Testis (tissue), 5 donors: ENCODE results near the gene P3H1. TPM values are rescaled to one million over a fixed set of nuclear protein-coding genes. Genes with fewer than 3 reads are reported as not detected.
"Not testable (repeated sequence)": the region's sequence is repeated elsewhere in the genome, so short reads cannot be mapped to it uniquely, and the experiment has no call there.

Experiments used
- DNase-seq: peaks from one replicate; pipeline ENCODE4 v3.0.0-alpha.2; 2019
- H3K27ac ChIP-seq, 2 donors: fragments of 200-600 bp; sonication (generic); one replicate each; pipeline ENCODE4 v1.5.1; 2019
- H3K27me3 ChIP-seq: fragments of 200-600 bp; sonication (generic); one replicate; pipeline ENCODE4 v1.5.1; 2019
- H3K36me3 ChIP-seq: fragments of 200-600 bp; sonication (generic); one replicate; pipeline ENCODE4 v1.5.1; 2017; ENCODE audit warnings: low read depth; ENCODE audit errors: missing control alignments
- H3K4me1 ChIP-seq: fragments of 200-600 bp; sonication (generic); one replicate; pipeline ENCODE4 v1.5.1; 2019
- H3K4me3 ChIP-seq, 2 donors: fragments of 200-600 bp; sonication (generic); one replicate each; pipeline ENCODE4 v1.5.1; 2017 to 2019
- H3K9me3 ChIP-seq: fragments of 200-600 bp; sonication (generic); one replicate; pipeline ENCODE4 v1.5.1; 2017
- POLR2A ChIP-seq: fragments of 450-650 bp; IDR thresholded peaks from one replicate; pipeline ENCODE4 v1.6.1; 2017; ENCODE audit warnings: antibody characterized with exemption, mild to moderate bottlenecking, moderate library complexity
- WGBS, 2 donors: methylation state at CpG; one replicate each; pipeline ENCODE4 v1.1.5; 2018; 5-methylcytosine and 5-hydroxymethylcytosine counted together
- intact Hi-C: fragments of 100-400 bp; cut with DNase I; formaldehyde crosslinking; loops from one replicate; pipeline ENCODE4 v1.15.1; 2023; ENCODE audit warnings: low total_unique reads
- long read RNA-seq, 2 donors: transcript quantifications; one replicate each; lab custom pipeline, GENCODE V29; 2026
- polyA plus RNA-seq: library from polyadenylated mRNA; stranded (reverse); fragments of 350-450 nt; fragmentation: Illumina TruSeq; extraction: RNeasy Lipid Tissue Mini Kit (QIAGEN cat#74804); gene quantifications from one replicate; pipeline ENCODE4 v1.2.3, GENCODE V29; 2014; ENCODE audit warnings: low read depth, low replicate concordance; ENCODE audit not compliant: insufficient read depth
- total RNA-seq, 2 donors: library from RNA; depleted of rRNA; stranded (reverse); fragments of >200 nt; gene quantifications; one replicate each; pipeline ENCODE4 v1.2.3, GENCODE V29; 2016
- TF ChIP-seq, protein P1 (sequence below), 3 experiments: fragments of 450-650 bp in 2 of 3; fragments of 200-600 bp in 1 of 3; sonication (generic) in 1 of 3; IDR thresholded peaks; one replicate each; pipeline ENCODE4 v1.5.1; 2016 to 2019; ENCODE audit warnings: antibody characterized with exemption in 3 of 3, mild to moderate bottlenecking in 2 of 3, moderate library complexity in 1 of 3

P3H1 gene, protein sequence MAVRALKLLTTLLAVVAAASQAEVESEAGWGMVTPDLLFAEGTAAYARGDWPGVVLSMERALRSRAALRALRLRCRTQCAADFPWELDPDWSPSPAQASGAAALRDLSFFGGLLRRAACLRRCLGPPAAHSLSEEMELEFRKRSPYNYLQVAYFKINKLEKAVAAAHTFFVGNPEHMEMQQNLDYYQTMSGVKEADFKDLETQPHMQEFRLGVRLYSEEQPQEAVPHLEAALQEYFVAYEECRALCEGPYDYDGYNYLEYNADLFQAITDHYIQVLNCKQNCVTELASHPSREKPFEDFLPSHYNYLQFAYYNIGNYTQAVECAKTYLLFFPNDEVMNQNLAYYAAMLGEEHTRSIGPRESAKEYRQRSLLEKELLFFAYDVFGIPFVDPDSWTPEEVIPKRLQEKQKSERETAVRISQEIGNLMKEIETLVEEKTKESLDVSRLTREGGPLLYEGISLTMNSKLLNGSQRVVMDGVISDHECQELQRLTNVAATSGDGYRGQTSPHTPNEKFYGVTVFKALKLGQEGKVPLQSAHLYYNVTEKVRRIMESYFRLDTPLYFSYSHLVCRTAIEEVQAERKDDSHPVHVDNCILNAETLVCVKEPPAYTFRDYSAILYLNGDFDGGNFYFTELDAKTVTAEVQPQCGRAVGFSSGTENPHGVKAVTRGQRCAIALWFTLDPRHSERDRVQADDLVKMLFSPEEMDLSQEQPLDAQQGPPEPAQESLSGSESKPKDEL
- 10 to 100 TPM; 66.1 to 73.8 TPM for total RNA-seq
- 60.8 TPM for polyA plus RNA-seq
- long read RNA-seq, donor 1, transcript P3H1-202 (15 exons, 2,585 nt) = major isoform, 16 of 23 reads
- long read RNA-seq, donor 1, partial matches to known transcripts = 0 of 23 reads
- long read RNA-seq, donor 1, other reads (novel, unspliced or antisense) = 0 of 23 reads
- long read RNA-seq, donor 2, transcript P3H1-202 (15 exons, 2,585 nt) = major isoform, 6 of 36 reads
- long read RNA-seq, donor 2, partial matches to known transcripts = 26 of 36 reads
- long read RNA-seq, donor 2, other reads (novel, unspliced or antisense) = 0 of 36 reads

DNA sequence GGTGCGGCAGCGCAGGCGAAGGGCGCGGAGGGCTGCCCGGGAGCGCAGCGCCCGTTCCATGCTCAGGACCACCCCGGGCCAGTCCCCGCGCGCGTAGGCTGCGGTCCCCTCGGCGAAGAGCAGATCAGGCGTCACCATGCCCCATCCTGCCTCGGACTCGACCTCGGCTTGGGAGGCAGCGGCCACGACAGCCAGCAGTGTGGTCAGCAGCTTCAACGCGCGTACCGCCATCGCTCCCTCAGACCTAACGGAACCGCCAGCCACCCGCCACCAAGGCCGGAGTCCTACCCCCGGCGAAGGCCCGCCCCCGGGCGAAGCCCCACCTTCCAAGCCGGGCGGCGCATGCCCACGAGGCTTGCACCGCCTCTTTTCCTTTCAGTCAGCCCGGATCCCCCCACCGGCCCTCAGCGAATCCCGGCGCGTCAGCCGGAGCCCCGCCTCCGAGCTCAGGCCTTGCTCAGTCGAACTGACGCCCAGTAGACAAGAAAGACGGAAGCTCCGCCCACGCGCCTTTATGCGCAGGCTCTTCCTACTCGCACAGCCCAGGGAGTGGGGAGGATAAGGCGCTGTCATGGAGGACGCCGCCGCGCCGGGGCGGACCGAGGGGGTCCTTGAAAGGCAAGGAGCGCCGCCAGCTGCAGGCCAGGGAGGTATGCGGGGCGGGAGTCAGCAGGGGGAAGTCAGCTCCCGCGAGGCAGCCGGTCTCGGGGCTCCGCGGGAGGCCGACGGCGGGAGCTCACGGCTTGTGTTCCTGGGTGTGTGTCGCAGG is at the start of gene P3H1, which contains the start of gene C1orf50:
Gene P3H1, minus strand, starts transcription at position 288 of the 769 bp plus-strand sequence. Its CDS starts 57 bp downstream, at position 231.
Gene C1orf50, plus strand, starts transcription at position 509 of the 769 bp plus-strand sequence. Its CDS starts 63 bp downstream, at position 572.
- TF ChIP-seq POLR2A = peak; percentile 88
- TF ChIP-seq, protein P1, sequence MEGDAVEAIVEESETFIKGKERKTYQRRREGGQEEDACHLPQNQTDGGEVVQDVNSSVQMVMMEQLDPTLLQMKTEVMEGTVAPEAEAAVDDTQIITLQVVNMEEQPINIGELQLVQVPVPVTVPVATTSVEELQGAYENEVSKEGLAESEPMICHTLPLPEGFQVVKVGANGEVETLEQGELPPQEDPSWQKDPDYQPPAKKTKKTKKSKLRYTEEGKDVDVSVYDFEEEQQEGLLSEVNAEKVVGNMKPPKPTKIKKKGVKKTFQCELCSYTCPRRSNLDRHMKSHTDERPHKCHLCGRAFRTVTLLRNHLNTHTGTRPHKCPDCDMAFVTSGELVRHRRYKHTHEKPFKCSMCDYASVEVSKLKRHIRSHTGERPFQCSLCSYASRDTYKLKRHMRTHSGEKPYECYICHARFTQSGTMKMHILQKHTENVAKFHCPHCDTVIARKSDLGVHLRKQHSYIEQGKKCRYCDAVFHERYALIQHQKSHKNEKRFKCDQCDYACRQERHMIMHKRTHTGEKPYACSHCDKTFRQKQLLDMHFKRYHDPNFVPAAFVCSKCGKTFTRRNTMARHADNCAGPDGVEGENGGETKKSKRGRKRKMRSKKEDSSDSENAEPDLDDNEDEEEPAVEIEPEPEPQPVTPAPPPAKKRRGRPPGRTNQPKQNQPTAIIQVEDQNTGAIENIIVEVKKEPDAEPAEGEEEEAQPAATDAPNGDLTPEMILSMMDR (IDR thresholded peaks at IDR 0.05) = no peak
- WGBS, 2 donors = 0 to 1% methylated on average over 4 to 70 of the region's 82 CpGs
- intact Hi-C loops = no loop called here

DNA sequence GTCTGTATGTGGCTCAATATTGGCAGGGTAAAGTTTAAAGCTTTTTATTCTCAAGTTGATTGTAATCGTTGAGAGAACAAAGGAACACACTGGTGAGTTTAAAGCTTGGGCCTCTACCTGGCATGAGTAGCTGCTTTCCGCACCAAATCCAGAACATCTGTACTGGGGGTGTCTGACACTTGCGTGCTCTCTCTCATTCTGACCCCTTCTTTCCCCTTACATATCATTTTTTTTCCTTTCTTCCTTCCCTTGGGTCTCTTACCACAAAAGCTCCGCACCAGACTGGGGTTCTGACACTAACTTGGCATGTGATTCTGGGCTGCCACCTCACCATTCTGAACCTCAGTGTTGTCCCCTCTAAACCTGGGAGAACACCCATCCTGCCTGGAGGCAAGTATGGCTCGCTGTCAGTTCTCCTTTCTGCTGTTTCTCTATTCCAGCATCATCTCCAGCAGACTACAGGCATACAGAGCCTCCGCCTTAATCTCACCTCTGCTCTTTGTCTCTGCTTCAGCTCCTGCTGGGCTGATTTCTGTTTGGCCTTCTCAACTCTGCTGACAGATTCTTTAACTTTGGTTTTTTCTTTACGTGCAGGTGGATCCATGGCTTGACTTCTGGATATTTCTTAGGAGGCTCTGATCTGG is 49.2 kb upstream of the P3H1 start:
- Histone ChIP-seq H3K9me3 (no peaks in the 10 kb centered on the region), H3K4me1 (peaks cover 9% of the 10 kb centered on the region), H3K4me3 (peak overlapping the region; percentile 63 to 77), H3K27me3 (no peaks in the 10 kb centered on the region), H3K27ac (peak overlapping the region; percentile 89 to 97), H3K36me3 (no peaks in the 10 kb centered on the region)
- DNase-seq = no peak
- WGBS, 2 donors = 16 to 19% methylated on average over 7 of the region's 7 CpGs
- intact Hi-C loops = no loop called here
- TF ChIP-seq POLR2A = no peak
- TF ChIP-seq, protein P1 (IDR thresholded peaks at IDR 0.05) = no peak

More for the DNA sequence above, at the start of gene P3H1, which contains the start of gene C1orf50:
- peak; percentile 100 for DNase-seq
- Histone ChIP-seq H3K36me3 (no peaks in the 10 kb centered on the region), H3K9me3 (no peaks in the 10 kb centered on the region), H3K4me1 (peaks cover 13% of the 10 kb centered on the region), H3K4me3 (peak within 1 kb of the TSS; percentile 90 to 94), H3K27ac (peak within 1 kb of the TSS; percentile 83 to 91), H3K27me3 (no peaks in the 10 kb centered on the region)

DNA sequence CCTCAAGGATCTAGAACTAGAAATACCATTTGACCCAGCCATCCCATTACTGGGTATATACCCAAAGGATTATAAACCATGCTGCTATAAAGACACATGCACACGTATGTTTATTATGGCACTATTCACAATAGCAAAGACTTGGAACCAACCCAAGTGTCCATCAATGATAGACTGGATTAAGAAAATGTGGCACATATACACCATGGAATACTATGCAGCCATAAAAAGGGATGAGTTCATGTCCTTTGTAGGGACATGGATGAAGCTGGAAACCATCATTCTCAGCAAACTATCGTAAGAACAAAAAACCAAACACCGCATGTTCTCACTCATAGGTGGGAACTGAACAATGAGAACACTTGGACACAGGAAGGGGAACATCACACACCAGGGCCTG is 48.0 kb upstream of the P3H1 start:
- H3K9me3 ChIP-seq, intact Hi-C loops, H3K4me3 ChIP-seq, DNase-seq, H3K4me1 ChIP-seq, H3K27me3 ChIP-seq, H3K27ac ChIP-seq, H3K36me3 ChIP-seq: not testable (repeated sequence)
- 95% methylated on average over 2 of the region's 3 CpGs for WGBS, 2 donors

DNA sequence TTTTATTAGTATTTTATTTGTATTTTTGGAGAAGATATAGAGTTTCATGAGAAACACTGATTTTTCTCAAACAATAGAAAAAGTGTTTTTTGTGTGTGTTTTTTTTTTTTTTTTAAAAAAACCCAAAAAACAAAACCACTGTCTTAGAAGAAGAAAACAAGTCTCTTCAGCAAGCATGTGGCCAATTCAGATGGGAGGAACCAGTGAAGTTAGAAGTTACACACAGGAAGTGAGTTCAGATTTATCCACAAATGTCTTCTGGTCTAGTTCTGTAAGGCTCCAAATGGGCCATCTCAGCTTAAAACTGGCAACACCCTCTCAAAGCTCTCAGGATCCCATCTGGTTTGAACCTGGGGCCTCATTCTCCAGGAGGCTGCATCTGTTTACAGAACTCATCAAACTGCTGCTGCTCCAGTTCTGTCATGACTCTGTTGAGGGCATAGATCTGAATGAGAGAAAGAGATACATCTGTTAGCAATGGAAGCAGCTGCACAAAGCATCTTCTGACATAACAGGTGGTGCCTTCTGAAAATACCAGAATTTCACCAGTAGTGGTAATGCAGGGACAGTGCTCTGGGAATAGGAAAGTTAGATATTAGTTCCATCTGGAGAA is 40.3 kb upstream of the P3H1 start:
- intact Hi-C loops = no loop called here
- Histone ChIP-seq H3K36me3 (no peaks in the 10 kb centered on the region), H3K4me3 (no peak overlapping the region), H3K4me1 (no peaks in the 10 kb centered on the region), H3K27ac (no peak overlapping the region), H3K9me3 (no peaks in the 10 kb centered on the region), H3K27me3 (no peaks in the 10 kb centered on the region)
- TF ChIP-seq, protein P1 (IDR thresholded peaks at IDR 0.05) = no peak
- no peak for TF ChIP-seq POLR2A
- no peak for DNase-seq
